ENCODE results near the gene SCOC. TPM values are rescaled to one million over a fixed set of nuclear protein-coding genes. Genes with fewer than 3 reads are reported as not detected.
"Not testable (repeated sequence)": the region's sequence is repeated elsewhere in the genome, so short reads cannot be mapped to it uniquely, and the experiment has no call there.

The SCOC gene
- total and polyA plus RNA-seq, 7 donors = 23.9 to 85.9 (median 31.6) TPM

- Histone ChIP-seq H3K4me3 (no peak overlapping the region), H3K27ac (no peak overlapping the region), H3K4me1 (no peaks in the 10 kb centered on the region), H3K9me3 (no peaks in the 10 kb centered on the region), H3K27me3 (ENCODE audit: insufficient read depth in 3 of 3, low read length in 2 of 3) (no peaks in the 10 kb centered on the region), H3K36me3 (ENCODE audit: insufficient read depth in 1 of 2, low read depth in 1 of 2) (no peaks in the 10 kb centered on the region)
- no peak for TF ChIP-seq CTCF (IDR thresholded peaks at IDR 0.05)
- ATAC-seq (no peak), DNase-seq (no peak)
- intact Hi-C loops (cut with DNase I) = no loop called here
Measured at GRCh38 chr4:140406292-140406691, 32.8 kb downstream of the SCOC start.

GRCh38 chr4:140408974-140409373 lies 35.5 kb downstream of the SCOC start:
- DNase-seq = no peak
- 88 to 94% (median 93%) methylated on average over 1 of the region's 1 CpG for WGBS, 3 donors
- H3K27me3 ChIP-seq (ENCODE audit: insufficient read depth in 3 of 3, low read length in 2 of 3) = no peaks in the 10 kb centered on the region
- H3K9me3 ChIP-seq = no peaks in the 10 kb centered on the region
- H3K4me1 ChIP-seq = no peaks in the 10 kb centered on the region
- intact Hi-C loops (cut with DNase I) = no loop called here
- H3K27ac ChIP-seq = no peak overlapping the region
- no peaks in the 10 kb centered on the region for H3K36me3 ChIP-seq (ENCODE audit: insufficient read depth in 1 of 2, low read depth in 1 of 2)
- no peak for TF ChIP-seq CTCF (IDR thresholded peaks at IDR 0.05)
- no peak for ATAC-seq
- H3K4me3 ChIP-seq = no peak overlapping the region

- H3K36me3 ChIP-seq (ENCODE audit: insufficient read depth in 1 of 2, low read depth in 1 of 2); H3K4me1 ChIP-seq; H3K27me3 ChIP-seq (ENCODE audit: insufficient read depth in 3 of 3, low read length in 2 of 3); DNase-seq; H3K27ac ChIP-seq; H3K4me3 ChIP-seq; H3K9me3 ChIP-seq; ATAC-seq; intact Hi-C loops (cut with DNase I): not testable (repeated sequence)
- 88 to 92% (median 90%) methylated on average over 24 to 29 of the region's 32 CpGs for WGBS, 3 donors
Measured at GRCh38 chr4:140413130-140413969, 39.9 kb downstream of the SCOC start.

- H3K9me3 ChIP-seq = no peaks in the 10 kb centered on the region
- intact Hi-C loops (cut with DNase I) = no loop called here
- DNase-seq (no peak), ATAC-seq (no peak)
- H3K36me3 ChIP-seq (ENCODE audit: insufficient read depth in 1 of 2, low read depth in 1 of 2) = no peaks in the 10 kb centered on the region
- no peaks in the 10 kb centered on the region for H3K27me3 ChIP-seq (ENCODE audit: insufficient read depth in 3 of 3, low read length in 2 of 3)
- TF ChIP-seq CTCF (IDR thresholded peaks at IDR 0.05) = no peak
- H3K27ac ChIP-seq = no peak overlapping the region
- H3K4me3 ChIP-seq = no peak overlapping the region
- no peaks in the 10 kb centered on the region for H3K4me1 ChIP-seq
Measured at GRCh38 chr4:140423106-140423505, 49.7 kb downstream of the SCOC start.

- Histone ChIP-seq H3K4me3 (peak overlapping the region; percentile 79), H3K9me3 (no peaks in the 10 kb centered on the region), H3K4me1 (no peaks in the 10 kb centered on the region), H3K27me3 (ENCODE audit: insufficient read depth in 3 of 3, low read length in 2 of 3) (no peaks in the 10 kb centered on the region), H3K27ac (no peak overlapping the region), H3K36me3 (ENCODE audit: insufficient read depth in 1 of 2, low read depth in 1 of 2) (no peaks in the 10 kb centered on the region)
- DNase-seq (peak in 1 of 2 donors; percentile 47), ATAC-seq (peak in 3 of 4 donors; percentile 13 to 57 (median 23))
- 8 to 10% (median 9%) methylated on average over 23 of the region's 23 CpGs for WGBS, 3 donors
- no peak for TF ChIP-seq CTCF (IDR thresholded peaks at IDR 0.05)
- intact Hi-C loops (cut with DNase I) = no loop called here
Measured at GRCh38 chr4:140426610-140427105, 53.2 kb downstream of the SCOC start.

Measured in psoas muscle (tissue), 8 donors.